SK-N-MC (cell line): ENCODE measurements around the gene TUBAL3.
"Not testable (repeated sequence)": the region's sequence is repeated elsewhere in the genome, so short reads cannot be mapped to it uniquely, and the experiment has no call there.

Source experiments
- DNase-seq: peaks from one replicate; pipeline ENCODE4 v3.0.0-alpha.2; 2011; ENCODE audit warnings: low read depth, low spot score
- H3K27ac ChIP-seq: fragments of 200-600 bp; sonication (generic); 2 replicates; pipeline ENCODE4 v1.5.1; 2016; ENCODE audit warnings: mixed run types
- H3K36me3 ChIP-seq: fragments of 200-600 bp; sonication (generic); 2 replicates; pipeline ENCODE4 v1.6.1; 2017; ENCODE audit warnings: antibody characterized with exemption, low read length, mixed read lengths; ENCODE audit not compliant: insufficient read depth
- H3K4me3 ChIP-seq: fragments of 200-600 bp; sonication (generic); 2 replicates; pipeline ENCODE4 v1.5.1; 2016
- H3K9ac ChIP-seq: fragments of 200-600 bp; sonication (generic); 2 replicates; pipeline ENCODE4 v1.8.0; 2017; ENCODE audit warnings: mixed run types, mixed read lengths; ENCODE audit not compliant: insufficient read length
- H3K9me3 ChIP-seq: fragments of 200-600 bp; sonication (generic); 2 replicates; pipeline ENCODE4 v1.6.1; 2017; ENCODE audit warnings: low read depth, mild to moderate bottlenecking, antibody characterized with exemption, low read length, moderate library complexity, mixed read lengths
- EZH2 ChIP-seq: fragments of 200-600 bp; sonication (generic); IDR thresholded peaks from one replicate; pipeline ENCODE4 v1.6.1; 2017; ENCODE audit warnings: antibody characterized with exemption
- FOXP2 ChIP-seq: optimal IDR thresholded peaks from 2 replicates; pipeline ENCODE3; 2011; ENCODE audit warnings: mild to moderate bottlenecking, moderate library complexity; ENCODE audit not compliant: insufficient read depth; ENCODE audit errors: extremely low read length, control extremely low read depth
- POLR2AphosphoS5 ChIP-seq: IDR thresholded peaks from 2 replicates; pipeline ENCODE4 v1.6.1; 2012; ENCODE audit warnings: mild to moderate bottlenecking, low read depth, low read length, borderline replicate concordance

The TUBAL3 gene

DNA sequence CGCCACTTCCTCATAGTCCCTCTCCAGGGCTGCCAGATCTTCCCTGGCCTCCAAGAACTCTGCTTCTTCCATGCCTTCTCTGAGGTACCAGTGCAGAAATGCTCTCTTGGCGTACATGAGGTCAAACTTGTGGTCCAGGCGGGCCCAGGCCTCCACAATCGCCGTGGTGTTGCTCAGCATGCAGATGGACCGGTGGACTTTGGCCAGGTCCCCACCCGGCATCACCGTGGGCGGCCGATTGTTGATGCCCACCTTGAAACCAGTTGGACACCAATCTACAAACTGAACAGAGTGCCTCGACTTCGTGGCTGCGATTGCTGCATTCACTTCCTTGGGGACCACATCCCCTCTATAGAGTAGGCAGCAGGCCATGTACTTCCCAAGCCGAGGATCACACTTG, 11.1 kb downstream of the TUBAL3 start:
- no peaks in the 10 kb centered on the region for H3K9me3 ChIP-seq
- H3K27ac ChIP-seq: no peak overlapping the region
- DNase-seq: no peak
- no peak overlapping the region for H3K9ac ChIP-seq
- no peak overlapping the region for H3K4me3 ChIP-seq
- no peaks in the 10 kb centered on the region for H3K36me3 ChIP-seq
- TF ChIP-seq FOXP2 (no peak), POLR2AphosphoS5 (no peak), EZH2 (no peak)

DNA sequence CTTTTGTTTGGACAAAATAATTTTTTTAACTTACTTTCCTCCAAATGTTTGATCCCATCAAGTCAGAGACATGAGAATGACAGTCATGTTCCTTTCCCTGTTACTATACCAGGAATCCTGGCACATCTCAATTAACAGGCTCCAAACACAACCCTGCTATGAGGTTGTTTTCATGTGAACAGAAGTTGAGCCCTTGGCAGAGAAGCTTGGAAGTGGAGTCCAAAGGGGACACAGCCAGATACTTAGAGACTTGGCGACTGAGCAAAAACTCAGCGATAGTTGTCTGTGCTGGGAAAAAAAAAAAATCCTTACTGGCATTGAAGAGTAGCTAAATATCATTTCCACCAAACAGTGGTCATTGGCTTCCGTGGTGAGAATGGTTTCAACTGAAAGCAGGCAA, 12.8 kb downstream of the TUBAL3 start:
- Histone ChIP-seq H3K4me3 (no peak overlapping the region), H3K36me3 (no peaks in the 10 kb centered on the region), H3K9ac (no peak overlapping the region), H3K27ac (no peak overlapping the region), H3K9me3 (no peaks in the 10 kb centered on the region)
- TF ChIP-seq EZH2: no peak
- no peak for TF ChIP-seq FOXP2
- TF ChIP-seq POLR2AphosphoS5: no peak
- no peak for DNase-seq

DNA sequence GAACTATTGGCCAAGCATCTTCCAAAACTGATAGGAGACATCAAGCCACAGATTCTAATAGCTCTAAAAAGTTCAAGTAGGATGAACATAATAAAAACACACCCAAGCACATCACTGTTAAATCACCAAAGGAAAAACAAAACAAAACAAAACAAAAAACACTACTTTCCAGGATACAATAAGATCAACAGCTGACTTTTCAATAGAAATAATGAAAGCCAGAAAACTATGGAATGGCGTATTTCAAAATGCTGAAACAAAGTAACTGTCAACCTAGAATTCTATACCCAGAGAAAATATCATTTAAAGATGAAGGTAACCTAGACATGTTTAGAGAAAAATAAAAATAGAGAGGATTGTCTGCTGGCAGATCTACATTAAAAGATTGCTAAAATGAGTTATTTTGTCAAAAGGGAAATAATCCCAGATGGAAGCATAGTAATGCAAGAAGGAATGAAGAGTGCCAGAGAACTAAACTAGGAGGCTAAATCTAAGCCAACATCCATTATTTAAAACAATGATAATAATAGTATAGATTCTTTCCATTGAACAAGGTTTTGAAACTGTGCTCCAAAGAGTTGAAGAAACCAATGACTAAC, 13.9 kb downstream of the TUBAL3 start:
- DNase-seq: no peak
- no peak overlapping the region for H3K27ac ChIP-seq
- no peak overlapping the region for H3K4me3 ChIP-seq
- no peaks in the 10 kb centered on the region for H3K36me3 ChIP-seq
- no peak for TF ChIP-seq POLR2AphosphoS5
- no peak for TF ChIP-seq FOXP2
- no peak for TF ChIP-seq EZH2
- no peaks in the 10 kb centered on the region for H3K9me3 ChIP-seq
- H3K9ac ChIP-seq: no peak overlapping the region

DNA sequence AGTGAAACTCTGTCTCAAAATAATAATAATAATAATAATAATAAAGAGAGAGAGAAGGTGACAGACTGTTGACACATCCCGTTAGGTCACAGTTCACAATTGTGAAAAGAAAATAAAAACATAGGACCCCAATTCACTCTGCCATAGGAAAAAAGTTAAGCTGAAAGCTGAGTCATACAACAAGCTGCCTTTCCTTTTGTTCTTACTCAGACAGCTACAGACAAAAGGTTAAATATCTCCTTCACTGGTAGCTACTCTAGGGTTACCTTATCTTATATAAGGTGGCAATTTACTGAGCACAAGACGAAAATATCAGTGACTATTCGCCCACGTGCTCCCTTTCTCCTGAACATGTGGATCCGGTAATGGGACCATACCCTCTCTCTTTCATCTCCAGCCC, 17.5 kb downstream of the TUBAL3 start:
- Histone ChIP-seq H3K4me3 (no peak overlapping the region), H3K9me3 (no peaks in the 10 kb centered on the region), H3K36me3 (no peaks in the 10 kb centered on the region), H3K27ac (no peak overlapping the region), H3K9ac (no peak overlapping the region)
- TF ChIP-seq POLR2AphosphoS5 (no peak), FOXP2 (no peak), EZH2 (no peak)
- DNase-seq: no peak

DNA sequence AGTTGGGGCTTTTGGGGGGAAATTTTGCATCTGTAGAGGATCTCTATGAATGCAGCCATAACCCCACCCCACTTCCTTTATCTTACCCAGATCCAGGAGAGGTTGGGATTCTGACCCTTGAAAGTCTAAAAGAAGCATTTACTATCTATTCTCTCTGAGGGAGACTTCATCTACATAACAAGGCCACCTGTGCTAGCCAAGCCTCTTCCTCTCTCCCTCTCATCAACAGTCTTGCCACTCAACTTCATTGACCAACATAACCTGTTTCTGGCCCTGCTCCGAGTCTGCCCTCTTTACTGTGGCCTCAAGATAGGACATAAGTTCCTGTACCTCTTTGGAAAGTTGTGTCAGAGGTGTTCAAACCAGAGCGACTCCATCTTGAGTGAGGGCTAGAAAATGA, 19.4 kb downstream of the TUBAL3 start:
- Histone ChIP-seq H3K9me3 (no peaks in the 10 kb centered on the region), H3K4me3 (no peak overlapping the region), H3K36me3 (no peaks in the 10 kb centered on the region), H3K27ac (no peak overlapping the region), H3K9ac (no peak overlapping the region)
- TF ChIP-seq FOXP2 (no peak), EZH2 (no peak), POLR2AphosphoS5 (no peak)
- DNase-seq: no peak

DNA sequence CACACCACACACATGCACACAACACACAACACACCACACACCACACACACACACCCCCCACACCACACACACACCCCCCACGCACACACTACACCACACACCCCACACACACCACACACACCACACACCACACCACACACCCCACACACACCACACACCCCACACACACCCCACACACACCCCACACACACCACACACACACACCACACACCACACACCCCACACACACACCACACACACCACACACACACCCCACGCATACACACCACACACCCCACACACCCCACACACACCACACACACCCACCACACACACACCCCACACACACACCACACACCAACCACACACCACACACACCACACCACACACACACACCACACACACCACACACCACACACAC, 23.4 kb downstream of the TUBAL3 start:
- Histone ChIP-seq H3K4me3 (no peak overlapping the region), H3K27ac (no peak overlapping the region), H3K9me3 (no peaks in the 10 kb centered on the region), H3K9ac (no peak overlapping the region), H3K36me3 (no peaks in the 10 kb centered on the region)
- TF ChIP-seq EZH2 (no peak), FOXP2 (no peak), POLR2AphosphoS5 (no peak)
- no peak for DNase-seq

DNA sequence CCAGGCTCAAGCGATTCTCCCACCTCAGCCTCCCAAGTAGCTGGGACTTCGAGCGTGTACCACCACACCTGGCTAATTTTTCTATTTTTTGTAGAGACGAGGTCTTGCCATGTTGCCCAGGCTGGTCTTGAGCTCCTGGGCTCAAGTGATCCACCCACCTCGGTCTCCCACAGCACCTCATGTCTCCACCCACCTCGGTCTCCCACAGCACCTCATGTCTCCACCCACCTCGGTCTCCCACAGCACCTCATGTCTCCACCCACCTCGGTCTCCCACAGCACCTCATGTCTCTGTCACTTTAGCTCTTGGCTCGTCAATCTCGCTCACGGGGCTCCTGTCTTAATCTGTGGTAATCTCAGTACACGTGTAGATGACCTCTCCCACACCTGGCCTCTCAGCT, 24.2 kb downstream of the TUBAL3 start:
- H3K36me3 ChIP-seq, H3K9ac ChIP-seq, H3K4me3 ChIP-seq, DNase-seq, H3K9me3 ChIP-seq, H3K27ac ChIP-seq: not testable (repeated sequence)

DNA sequence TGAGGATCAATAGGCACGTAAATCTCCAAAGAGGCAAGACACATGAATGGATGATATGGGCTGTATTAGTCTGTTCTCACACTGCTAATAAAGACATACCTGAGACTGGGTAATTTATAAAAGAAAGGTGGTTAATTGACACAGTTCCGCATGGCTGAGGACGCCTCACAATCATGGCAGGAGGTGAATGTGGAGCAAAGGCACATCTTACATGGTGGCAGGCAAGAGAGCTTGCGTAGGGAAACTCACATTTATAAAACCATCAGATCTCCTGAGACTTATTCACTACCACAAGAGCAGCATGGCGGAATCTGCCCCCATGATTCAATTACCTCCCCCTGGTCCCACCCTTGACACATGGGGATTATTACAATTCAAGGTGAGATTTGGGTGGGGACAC, 25.4 kb downstream of the TUBAL3 start:
- not testable (repeated sequence) for H3K4me3 ChIP-seq, DNase-seq, H3K9ac ChIP-seq

DNA sequence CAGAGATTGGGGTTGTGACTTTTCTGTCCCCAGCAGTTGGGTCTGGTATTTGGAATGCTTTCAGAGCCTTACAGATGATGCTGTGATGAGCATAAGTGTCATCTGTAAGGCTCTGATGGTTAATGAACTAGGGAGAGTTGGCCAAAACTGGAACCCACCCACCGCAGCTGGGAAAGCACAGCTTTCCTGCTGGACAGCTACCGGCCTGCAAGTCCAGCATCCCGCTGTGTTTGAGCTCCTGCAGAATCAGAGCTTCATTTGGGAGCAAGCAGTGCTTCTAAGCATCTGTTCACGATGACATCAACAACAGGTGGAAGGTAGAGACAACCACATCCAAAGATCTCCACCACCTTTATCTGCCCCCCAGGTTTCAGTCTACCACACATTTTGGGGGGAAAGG, 28.2 kb downstream of the TUBAL3 start:
- no peak for DNase-seq
- Histone ChIP-seq H3K27ac (no peak overlapping the region), H3K9me3 (no peaks in the 10 kb centered on the region), H3K36me3 (no peaks in the 10 kb centered on the region), H3K4me3 (no peak overlapping the region), H3K9ac (no peak overlapping the region)
- TF ChIP-seq POLR2AphosphoS5 (no peak), EZH2 (no peak), FOXP2 (no peak)

More for the DNA sequence above, 25.4 kb downstream of the TUBAL3 start:
- H3K36me3 ChIP-seq, H3K9me3 ChIP-seq, H3K27ac ChIP-seq: not testable (repeated sequence)
